HG02642 (cell line): Measurements from ENCODE around the gene ST7L.
"Not testable (repeated sequence)": the region's sequence is repeated elsewhere in the genome, so short reads cannot be mapped to it uniquely, and the experiment has no call there.

Experiments used
- ATAC-seq: cut with Tn5 transposase; IDR thresholded peaks from one replicate; pipeline ENCODE4 v1.9.1; 2021; ENCODE audit warnings: mild to moderate bottlenecking; ENCODE audit not compliant: unreplicated experiment, poor library complexity

ST7L gene

GRCh38 chr1:112504001-112504660 lies 114.8 kb downstream of the ST7L start:
- ATAC-seq = no peak

- ATAC-seq = no peak
These were observed 116.1 kb downstream of the ST7L start for GRCh38 chr1:112502826-112503225.

GRCh38 chr1:112501810-112502641 lies 116.9 kb downstream of the ST7L start:
- ATAC-seq = peak; percentile 64

- no peak for ATAC-seq
These were observed 122.7 kb downstream of the ST7L start for GRCh38 chr1:112496290-112496689.

GRCh38 chr1:112493351-112493750 lies 125.6 kb downstream of the ST7L start:
- no peak for ATAC-seq

GRCh38 chr1:112492076-112492475 lies 126.9 kb downstream of the ST7L start:
- no peak for ATAC-seq

- ATAC-seq = no peak
These were observed 130.8 kb downstream of the ST7L start for GRCh38 chr1:112488141-112488540.

GRCh38 chr1:112487686-112488085 lies 131.3 kb downstream of the ST7L start:
- not testable (repeated sequence) for ATAC-seq

GRCh38 chr1:112486063-112486462 lies 132.9 kb downstream of the ST7L start:
- ATAC-seq = not testable (repeated sequence)

GRCh38 chr1:112478314-112478713 lies 140.6 kb downstream of the ST7L start:
- ATAC-seq = no peak

- no peak for ATAC-seq
These were observed 141.4 kb downstream of the ST7L start for GRCh38 chr1:112477550-112477949.
